RPMI8226 (cell line): ENCODE results near the gene CD59.
A peak's percentile ranks its signal among the peaks of the same experiment; 100 is the strongest.
"Not testable (repeated sequence)": the region's sequence is repeated elsewhere in the genome, so short reads cannot be mapped to it uniquely, and the experiment has no call there.

Experiments
- DNase-seq: peaks from one replicate; pipeline ENCODE4 v3.0.0-alpha.2; 2015

The CD59 gene

DNA sequence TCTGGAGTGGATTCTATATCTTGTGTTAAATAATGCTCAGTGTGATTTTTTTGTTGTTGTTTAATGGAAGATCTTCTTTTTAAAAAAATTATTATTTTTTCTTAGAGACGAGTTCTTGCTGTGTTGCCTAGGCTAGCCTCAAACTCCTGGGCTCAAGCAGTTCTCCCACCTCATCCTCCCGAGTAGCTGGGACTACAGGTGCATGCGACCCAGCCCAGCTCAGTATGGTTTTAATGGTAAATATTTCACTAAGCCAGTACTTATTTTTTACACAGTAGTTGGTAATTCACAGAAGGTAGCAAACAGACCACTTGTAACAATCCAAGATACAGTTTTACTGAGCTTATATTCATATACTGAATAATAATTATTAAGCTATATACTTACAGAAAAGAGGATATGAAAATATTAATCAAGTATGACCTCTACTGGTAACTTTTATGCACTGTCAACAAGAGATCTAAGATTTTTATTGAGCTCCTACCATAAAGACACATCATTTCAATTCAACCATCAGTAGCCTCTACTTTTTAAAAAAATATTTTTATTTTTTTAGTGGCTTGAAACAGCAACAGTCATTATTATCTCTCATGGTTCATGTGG is 6.1 kb upstream of the CD59 start:
- DNase-seq = peak; percentile 4

DNA sequence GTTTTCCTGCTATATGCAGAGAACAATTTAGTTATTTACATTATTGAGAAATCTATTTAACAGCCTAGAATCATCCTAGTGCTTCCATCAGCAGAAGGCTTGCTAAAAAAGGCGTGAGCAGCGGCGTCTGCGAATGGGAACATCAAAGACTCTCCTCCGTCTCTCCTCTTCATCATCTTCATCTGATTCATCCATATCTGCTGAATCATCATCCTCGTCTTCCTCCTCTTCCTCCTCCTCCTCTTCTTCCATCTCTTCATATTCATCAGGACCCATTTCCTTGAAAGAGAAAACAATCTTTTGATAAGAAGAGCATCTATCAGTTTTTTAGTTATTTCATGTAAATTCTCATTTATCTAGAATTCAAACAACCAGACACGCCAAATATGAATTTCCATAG is 5.6 kb upstream of the CD59 start:
- DNase-seq = no peak

DNA sequence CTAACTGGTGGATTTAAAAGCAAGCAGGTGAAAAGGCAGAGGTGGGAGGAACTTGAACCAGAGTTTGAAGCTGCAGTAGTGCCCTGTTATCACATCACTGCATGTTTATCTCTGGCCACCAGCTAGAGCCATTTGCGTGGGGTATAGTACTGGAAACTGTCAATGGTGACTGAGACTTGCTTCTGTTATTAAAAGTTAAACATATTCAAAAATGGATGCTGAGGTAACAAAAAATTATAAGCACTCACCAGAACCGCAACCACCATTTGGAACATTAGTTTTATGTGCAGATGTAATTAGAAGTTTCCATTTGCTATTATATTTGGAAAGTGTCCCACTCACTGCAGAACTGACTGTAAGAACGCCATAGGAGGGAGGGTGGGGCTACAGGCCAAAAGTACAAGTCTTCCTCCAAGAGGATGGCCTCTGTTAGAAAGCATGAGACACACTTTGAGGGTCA is 1.2 kb upstream of the CD59 start:
- DNase-seq = no peak

- peak; percentile 79 for DNase-seq
These were observed 714 bp downstream of the CD59 start for GRCh38 chr11:33735271-33736147.

DNA sequence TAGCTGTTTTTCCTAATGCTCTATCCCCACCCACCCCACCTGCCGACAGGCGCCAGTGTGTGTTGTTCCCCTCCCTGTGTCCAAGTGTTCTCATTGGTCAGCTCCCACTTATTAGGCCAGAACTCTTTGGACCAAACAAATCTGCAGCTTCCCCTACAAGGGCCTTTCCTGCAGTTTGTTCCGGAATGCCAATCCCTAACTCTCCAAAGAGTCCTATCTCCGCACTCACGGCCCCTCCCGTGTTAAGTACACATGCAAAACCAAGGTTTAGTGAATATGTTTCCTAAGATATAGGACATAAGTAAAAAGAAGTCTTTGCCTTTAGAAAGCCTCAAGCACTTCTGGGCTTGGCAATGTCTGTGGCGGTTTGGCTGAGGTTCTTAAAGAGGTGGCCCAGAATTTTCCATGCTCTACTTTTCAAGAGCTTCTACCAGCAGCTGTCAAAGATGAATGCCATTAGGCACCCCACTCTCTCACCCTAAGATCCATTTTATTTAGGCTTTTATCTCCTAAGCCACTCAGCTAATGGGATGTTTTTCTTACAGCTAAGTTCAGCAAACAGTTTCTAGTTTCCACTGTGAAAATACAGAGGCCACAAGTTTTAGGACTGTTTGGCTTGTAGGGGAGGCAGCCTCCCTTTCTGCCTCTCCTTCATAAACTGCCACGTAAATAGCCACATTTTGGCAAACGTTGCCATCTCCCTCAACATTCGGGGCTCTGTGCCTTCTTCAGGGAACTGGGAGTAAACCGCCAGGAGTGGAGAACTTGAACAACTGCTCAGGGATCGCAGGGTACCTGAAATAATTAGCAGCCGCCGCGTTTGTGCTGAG is 1.6 kb downstream of the CD59 start:
- DNase-seq = peak; percentile 22

- no peak for DNase-seq
These were observed 2.2 kb downstream of the CD59 start for GRCh38 chr11:33733980-33734379.

DNA sequence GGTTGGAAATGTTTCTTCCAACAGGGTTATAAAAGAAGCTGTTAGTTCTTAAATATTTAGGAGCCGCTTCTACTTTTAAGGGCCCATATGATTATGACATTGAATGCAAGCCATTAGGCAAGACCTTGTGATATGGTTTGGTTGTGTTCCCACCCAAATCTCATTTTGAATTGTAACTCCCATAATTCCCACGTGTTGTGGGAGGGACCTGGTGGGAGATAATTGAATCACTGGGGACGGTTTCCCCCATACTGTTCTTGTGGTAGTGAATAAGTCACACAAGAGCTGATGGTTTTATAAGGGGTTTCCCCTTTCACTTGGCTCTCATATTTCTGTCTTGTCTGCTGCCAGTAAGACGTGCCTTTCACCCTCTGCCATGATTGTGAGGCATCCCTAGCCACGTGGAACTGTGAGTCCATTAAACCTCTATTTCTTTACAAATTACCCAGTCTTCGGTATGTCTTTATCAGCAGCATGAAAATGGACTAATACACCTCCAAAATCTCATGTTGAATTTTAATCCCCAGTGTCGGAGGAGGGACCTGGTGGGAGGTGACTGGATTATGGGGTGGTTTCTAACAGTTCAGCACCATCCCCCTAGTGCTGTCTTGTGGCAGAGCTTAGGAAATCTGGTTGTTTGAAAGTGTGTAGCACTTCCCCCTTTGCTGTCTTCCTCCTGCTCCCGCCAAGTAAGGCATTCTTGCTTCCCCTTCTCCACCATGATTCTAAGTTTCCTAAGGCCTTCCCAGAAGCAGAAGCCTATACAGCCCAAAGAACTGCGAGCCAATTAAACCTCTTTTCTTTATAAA is 4.3 kb downstream of the CD59 start:
- no peak for DNase-seq

DNA sequence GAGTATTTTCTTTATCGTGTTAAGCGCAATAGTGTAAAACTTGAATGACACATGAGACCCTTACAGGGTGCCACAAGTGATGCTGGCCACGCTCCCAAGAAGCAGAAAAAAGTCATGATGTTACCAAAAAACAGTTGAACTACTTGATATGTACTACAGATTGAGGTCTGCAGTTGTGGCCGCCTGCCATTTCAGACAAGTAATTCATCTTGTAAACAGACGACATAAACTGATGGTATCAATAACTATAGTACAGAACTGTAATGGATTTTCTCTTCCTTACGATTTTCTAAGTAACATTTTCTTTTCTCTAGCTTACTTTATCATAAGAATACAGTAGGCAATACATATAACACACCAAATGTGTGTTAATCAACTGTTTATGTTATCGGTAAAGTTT is 5.5 kb downstream of the CD59 start:
- no peak for DNase-seq

DNA sequence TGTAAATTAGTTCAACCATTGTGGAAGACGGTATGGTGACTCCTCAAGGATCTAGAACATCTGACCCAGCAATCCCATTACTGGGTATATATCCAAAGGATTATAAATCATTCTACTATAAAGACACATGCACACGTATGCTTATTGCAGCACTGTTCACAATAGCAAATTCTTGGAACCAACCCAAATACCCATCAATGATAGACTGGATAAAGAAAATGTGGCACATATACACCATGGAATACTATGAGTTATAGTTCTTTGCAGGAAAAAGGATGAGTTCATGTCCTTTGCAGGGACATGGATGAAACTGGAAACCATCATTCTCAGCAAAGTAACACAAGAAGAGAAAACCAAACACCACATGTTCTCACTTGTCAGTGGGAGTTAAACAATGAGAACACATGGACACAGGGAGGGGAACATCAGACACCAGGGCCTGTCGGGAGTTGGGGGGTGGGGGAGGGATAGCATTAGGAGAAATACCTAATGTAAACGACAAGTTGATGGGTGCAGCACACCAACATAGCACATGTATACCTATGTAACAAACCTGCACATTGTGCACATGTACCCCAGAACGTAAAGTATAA is 7.1 kb downstream of the CD59 start:
- DNase-seq = not testable (repeated sequence)

- not testable (repeated sequence) for DNase-seq
These were observed 8.7 kb downstream of the CD59 start for GRCh38 chr11:33727539-33727938.

- DNase-seq = no peak
These were observed 10.7 kb downstream of the CD59 start for GRCh38 chr11:33725496-33725895.

- DNase-seq = no peak
These were observed 11.6 kb downstream of the CD59 start for GRCh38 chr11:33724644-33725035.

GRCh38 chr11:33723238-33723881 is 12.9 kb downstream of the CD59 start:
- no peak for DNase-seq

- DNase-seq = no peak
These were observed 13.5 kb downstream of the CD59 start for GRCh38 chr11:33722590-33723234.

- DNase-seq = no peak
These were observed 14.2 kb downstream of the CD59 start for GRCh38 chr11:33721984-33722383.

- no peak for DNase-seq
These were observed 14.8 kb downstream of the CD59 start for GRCh38 chr11:33721426-33721825.

DNA sequence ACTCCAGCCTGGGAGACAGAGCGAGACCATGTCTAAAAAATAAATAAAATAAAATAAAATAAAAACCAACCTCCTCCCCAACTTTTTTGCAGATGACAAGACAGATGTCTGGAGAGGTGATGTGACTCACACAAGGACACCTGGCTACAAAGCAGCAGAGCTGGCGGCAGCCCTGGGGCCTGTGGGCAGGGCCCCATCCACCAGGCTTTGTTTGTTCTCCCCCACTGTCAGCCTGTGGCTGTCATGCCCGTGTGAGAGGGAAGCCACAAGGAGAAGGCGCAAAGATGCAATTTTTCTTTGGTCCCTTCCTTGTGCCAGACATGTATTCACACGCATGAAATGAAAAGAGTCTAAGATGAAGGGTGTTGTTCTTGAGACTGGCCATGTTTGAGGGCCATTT is 16.6 kb downstream of the CD59 start:
- no peak for DNase-seq

DNA sequence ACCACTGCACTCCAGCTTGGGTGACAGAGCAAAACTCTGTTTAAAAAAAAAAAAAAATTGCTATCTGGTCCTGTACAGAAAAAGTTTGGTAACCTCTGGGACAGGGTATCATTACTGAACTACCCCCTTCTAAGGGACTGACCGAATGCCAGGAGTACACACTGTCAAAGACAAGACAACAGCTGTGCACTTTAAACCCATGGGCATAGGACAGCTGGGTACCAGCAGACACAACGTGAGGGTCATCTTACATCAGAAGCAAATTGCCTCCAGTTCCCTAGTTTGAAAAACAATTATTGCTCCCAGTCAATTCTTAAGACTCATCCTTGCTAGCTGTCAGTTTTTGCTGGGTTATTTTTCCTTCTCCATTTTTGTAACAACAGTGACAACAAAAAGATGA is 17.8 kb downstream of the CD59 start:
- DNase-seq = no peak

DNA sequence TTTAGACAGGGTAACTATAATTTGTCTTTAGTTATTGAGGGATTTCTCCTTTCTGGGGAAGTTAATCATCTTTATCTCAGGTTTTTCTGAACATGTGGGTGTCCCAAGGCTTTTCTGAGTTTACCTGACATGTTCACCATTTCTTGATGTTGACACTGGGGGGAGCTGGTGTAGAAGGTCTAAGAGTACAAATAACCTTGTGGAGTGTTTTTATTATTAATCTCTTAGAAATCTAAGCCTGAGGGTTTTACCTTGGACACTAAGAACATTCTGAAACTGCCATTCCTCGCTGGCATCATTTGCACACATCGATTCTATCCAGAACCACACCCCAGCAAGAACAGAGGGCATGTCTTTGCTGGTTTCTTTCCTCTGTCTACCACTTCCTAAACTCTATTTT is 20.0 kb downstream of the CD59 start:
- peak; percentile 23 for DNase-seq

GRCh38 chr11:33713856-33714398 is 22.3 kb downstream of the CD59 start:
- no peak for DNase-seq
